ENCODE data around the gene TMEM121B. TPM values are rescaled to one million over a fixed set of nuclear protein-coding genes. Genes with fewer than 3 reads are reported as not detected.
A peak's percentile ranks its signal among the peaks of the same experiment; 100 is the strongest.

TMEM121B gene
- total RNA-seq, 4 donors from 2014 or later, result 0.17 to 0.29 (median 0.24) TPM

DNA sequence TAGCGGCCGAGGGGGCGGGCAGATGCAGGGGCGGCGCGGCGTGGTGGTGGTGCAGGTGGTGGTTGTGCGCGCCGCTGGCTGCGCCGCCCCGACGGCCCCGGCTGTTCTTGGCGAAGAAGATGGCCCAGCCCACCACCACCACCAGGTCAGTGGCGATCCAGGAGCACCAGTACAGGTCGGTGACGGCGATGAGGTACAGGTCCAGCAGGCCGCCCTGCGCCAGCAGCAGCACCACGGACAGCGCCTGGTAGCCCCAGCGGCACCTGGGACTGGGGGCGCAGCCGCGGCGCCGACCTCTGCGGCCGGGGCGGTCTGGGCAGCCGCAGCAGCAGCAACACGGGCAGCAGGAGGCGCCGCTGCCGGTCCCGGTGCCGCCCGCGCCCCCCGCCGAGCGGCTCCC lies 879 bp downstream of the TMEM121B start:
- peaks cover 12% of the 10 kb centered on the region in 2 donors for H3K4me1 ChIP-seq
- peak; percentile 61 to 71 for ATAC-seq

GRCh38 chr22:17119481-17120202 lies 1.5 kb downstream of the TMEM121B start:
- peak; percentile 52 to 57 for ATAC-seq
- H3K4me3 ChIP-seq, result peak overlapping the region in 1 of 4 donors; percentile 17
- TF ChIP-seq POLR2A (IDR thresholded peaks at IDR 0.05), result no peak
- TF ChIP-seq, protein P1, sequence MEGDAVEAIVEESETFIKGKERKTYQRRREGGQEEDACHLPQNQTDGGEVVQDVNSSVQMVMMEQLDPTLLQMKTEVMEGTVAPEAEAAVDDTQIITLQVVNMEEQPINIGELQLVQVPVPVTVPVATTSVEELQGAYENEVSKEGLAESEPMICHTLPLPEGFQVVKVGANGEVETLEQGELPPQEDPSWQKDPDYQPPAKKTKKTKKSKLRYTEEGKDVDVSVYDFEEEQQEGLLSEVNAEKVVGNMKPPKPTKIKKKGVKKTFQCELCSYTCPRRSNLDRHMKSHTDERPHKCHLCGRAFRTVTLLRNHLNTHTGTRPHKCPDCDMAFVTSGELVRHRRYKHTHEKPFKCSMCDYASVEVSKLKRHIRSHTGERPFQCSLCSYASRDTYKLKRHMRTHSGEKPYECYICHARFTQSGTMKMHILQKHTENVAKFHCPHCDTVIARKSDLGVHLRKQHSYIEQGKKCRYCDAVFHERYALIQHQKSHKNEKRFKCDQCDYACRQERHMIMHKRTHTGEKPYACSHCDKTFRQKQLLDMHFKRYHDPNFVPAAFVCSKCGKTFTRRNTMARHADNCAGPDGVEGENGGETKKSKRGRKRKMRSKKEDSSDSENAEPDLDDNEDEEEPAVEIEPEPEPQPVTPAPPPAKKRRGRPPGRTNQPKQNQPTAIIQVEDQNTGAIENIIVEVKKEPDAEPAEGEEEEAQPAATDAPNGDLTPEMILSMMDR (IDR thresholded peaks at IDR 0.05 in 4 of 5, conservative IDR thresholded peaks at IDR 0.05 in 1 of 5), result peak in 4 of 5 experiments; percentile 56 to 67 (median 62)
- no peaks in the 10 kb centered on the region for H3K36me3 ChIP-seq
- H3K9me3 ChIP-seq, result no peaks in the 10 kb centered on the region
- in situ Hi-C loops (cut with MboI; ENCODE audit: low sequenced_read_pairs in 4 of 4) (no loop called here), intact Hi-C loops (cut with DNase I; ENCODE audit: low total_unique reads) (loop anchor here (1.0 to 5.0 kb wide), 2 partner anchors 38 to 52 kb away; partner anchors contain the start of gene HDHD5)
- H3K27ac ChIP-seq, result no peak overlapping the region
- H3K4me1 ChIP-seq, result peaks cover 12% of the 10 kb centered on the region in 2 donors
- no peaks in the 10 kb centered on the region for H3K27me3 ChIP-seq
- DNase-seq, result peak in 1 of 2 donors; percentile 59

More for the DNA sequence above, 879 bp downstream of the TMEM121B start:
- Histone ChIP-seq H3K4me3 (peak overlapping the region in 1 of 4 donors; percentile 59), H3K9me3 (no peaks in the 10 kb centered on the region), H3K27ac (no peak overlapping the region), H3K36me3 (no peaks in the 10 kb centered on the region), H3K27me3 (no peaks in the 10 kb centered on the region)
- in situ Hi-C loops (cut with MboI; ENCODE audit: low sequenced_read_pairs in 4 of 4) (no loop called here), intact Hi-C loops (cut with DNase I; ENCODE audit: low total_unique reads) (loop anchor here (1.0 to 5.0 kb wide), 2 partner anchors 37 to 51 kb away; partner anchors contain the start of gene HDHD5)
- TF ChIP-seq, protein P1 (IDR thresholded peaks at IDR 0.05 in 4 of 5, conservative IDR thresholded peaks at IDR 0.05 in 1 of 5), result no peak
- DNase-seq, result peak in 1 of 2 donors; percentile 41

DNA sequence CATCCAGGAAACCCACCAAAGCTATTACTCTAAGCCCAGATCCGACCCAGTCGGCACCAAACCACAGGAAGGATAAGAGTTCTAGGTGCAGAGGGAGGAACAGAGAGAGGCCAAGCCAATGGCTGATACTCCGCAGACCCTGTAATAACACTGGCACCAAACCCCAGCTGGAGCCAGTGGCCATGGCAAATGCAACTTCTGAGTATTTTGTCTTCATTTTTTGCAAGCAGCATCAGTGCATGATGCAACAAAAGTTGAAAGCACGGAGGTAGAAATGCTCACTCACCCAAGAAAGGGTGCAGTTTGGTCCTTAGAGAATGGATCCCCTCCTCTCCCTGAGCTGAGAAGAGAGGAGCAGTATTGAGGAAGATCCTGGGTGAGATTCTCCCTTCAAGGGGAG lies 2.8 kb downstream of the TMEM121B start:
- in situ Hi-C loops (cut with MboI; ENCODE audit: low sequenced_read_pairs in 4 of 4), result no loop called here
- intact Hi-C loops (cut with DNase I; ENCODE audit: low total_unique reads), result no loop called here
- ATAC-seq, result no peak
- H3K36me3 ChIP-seq, result no peaks in the 10 kb centered on the region
- H3K4me3 ChIP-seq, result no peak overlapping the region
- H3K27ac ChIP-seq, result no peak overlapping the region
- DNase-seq, result no peak
- H3K27me3 ChIP-seq, result no peaks in the 10 kb centered on the region
- TF ChIP-seq POLR2A (IDR thresholded peaks at IDR 0.05), result no peak
- TF ChIP-seq, protein P1 (IDR thresholded peaks at IDR 0.05 in 4 of 5, conservative IDR thresholded peaks at IDR 0.05 in 1 of 5), result no peak
- H3K9me3 ChIP-seq, result no peaks in the 10 kb centered on the region
- peaks cover 12% of the 10 kb centered on the region in 2 donors for H3K4me1 ChIP-seq

DNA sequence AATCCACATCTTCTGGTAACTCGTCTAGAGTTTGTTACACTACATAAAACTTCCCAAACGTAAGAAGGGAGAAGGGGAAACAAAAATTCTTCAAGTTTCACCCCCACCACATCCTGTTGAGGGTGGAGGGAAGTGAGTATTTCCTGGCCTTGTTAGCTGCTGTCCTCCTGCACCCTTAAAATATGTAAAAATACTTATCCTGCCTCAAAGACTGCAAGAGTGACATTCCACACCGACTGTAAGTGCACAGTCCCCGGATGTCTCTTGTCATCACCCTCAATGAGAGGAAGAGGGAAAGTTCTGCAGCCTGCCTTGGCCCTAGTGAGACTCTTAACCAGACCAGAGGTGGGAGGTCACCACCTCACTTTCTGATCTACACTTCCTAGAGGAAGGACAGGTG lies 3.3 kb downstream of the TMEM121B start:
- ATAC-seq (no peak), DNase-seq (no peak)
- Histone ChIP-seq H3K36me3 (no peaks in the 10 kb centered on the region), H3K27ac (no peak overlapping the region), H3K4me3 (no peak overlapping the region), H3K4me1 (peaks cover 12% of the 10 kb centered on the region in 2 donors), H3K27me3 (no peaks in the 10 kb centered on the region), H3K9me3 (no peaks in the 10 kb centered on the region)
- intact Hi-C loops (cut with DNase I; ENCODE audit: low total_unique reads) (no loop called here), in situ Hi-C loops (cut with MboI; ENCODE audit: low sequenced_read_pairs in 4 of 4) (no loop called here)
- TF ChIP-seq, protein P1 (IDR thresholded peaks at IDR 0.05 in 4 of 5, conservative IDR thresholded peaks at IDR 0.05 in 1 of 5), result no peak
- TF ChIP-seq POLR2A (IDR thresholded peaks at IDR 0.05), result no peak
